GM19438 (cell line): Measurements from ENCODE around the gene EEF1AKMT2.

Experiments used
- ATAC-seq: cut with Tn5 transposase; IDR thresholded peaks from one replicate; pipeline ENCODE4 v1.9.1; 2021; ENCODE audit warnings: low read depth; ENCODE audit not compliant: unreplicated experiment

Gene EEF1AKMT2

DNA sequence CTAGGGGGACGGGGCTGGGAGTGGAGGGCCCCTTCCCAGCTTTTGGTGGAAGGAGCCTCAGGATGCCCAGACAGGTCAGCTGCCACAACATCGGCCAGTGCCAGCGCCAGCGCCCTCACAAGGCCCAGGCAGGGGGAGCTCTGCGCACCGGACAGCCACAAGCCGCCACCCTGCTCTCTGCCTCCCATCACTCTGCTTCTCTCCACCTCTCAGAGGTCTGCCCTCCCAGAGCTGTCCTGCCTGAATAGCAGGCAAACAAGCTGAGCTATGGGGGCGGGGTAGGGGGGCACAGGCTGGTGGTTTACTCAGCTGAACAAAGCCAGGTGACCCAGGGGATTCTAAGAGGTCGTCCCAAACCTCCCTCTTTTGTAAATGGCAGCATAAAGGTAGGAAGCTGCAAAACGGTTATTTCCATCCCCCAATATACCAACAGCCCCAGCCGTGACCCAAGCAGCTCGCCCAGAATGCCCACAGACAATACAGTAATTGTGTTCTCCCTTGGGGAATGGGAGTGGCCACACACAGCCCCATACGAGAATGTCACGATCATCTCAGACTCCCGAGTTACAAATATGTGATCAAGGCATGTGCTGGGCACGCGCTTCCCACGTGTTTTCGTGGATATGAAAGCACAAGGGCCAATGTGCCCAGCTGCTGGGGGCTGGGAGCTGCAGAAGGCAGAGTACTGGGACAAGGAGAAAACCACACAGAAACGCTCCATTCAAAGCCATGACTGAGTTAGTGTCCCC lies 67.2 kb downstream of the EEF1AKMT2 start:
- ATAC-seq, result no peak

DNA sequence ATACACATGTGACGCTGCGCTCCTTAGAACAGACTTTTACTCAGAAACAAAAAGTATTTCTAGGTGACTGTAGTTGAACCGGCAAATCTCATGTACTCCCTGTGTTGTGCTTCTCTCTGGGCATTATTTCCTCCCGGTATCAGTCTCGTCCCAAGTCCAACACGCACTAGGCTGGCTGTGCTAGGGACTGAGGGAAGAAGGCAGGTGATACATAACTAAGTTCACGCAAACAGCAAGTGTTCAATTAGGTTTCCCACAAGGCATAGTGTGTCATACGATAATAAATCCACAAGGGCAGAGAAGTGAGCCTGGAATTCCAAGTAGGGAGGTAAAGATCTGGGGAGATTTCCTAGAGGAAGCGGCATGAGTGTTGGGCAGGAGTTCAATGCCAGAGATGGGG lies 67.9 kb downstream of the EEF1AKMT2 start:
- no peak for ATAC-seq

DNA sequence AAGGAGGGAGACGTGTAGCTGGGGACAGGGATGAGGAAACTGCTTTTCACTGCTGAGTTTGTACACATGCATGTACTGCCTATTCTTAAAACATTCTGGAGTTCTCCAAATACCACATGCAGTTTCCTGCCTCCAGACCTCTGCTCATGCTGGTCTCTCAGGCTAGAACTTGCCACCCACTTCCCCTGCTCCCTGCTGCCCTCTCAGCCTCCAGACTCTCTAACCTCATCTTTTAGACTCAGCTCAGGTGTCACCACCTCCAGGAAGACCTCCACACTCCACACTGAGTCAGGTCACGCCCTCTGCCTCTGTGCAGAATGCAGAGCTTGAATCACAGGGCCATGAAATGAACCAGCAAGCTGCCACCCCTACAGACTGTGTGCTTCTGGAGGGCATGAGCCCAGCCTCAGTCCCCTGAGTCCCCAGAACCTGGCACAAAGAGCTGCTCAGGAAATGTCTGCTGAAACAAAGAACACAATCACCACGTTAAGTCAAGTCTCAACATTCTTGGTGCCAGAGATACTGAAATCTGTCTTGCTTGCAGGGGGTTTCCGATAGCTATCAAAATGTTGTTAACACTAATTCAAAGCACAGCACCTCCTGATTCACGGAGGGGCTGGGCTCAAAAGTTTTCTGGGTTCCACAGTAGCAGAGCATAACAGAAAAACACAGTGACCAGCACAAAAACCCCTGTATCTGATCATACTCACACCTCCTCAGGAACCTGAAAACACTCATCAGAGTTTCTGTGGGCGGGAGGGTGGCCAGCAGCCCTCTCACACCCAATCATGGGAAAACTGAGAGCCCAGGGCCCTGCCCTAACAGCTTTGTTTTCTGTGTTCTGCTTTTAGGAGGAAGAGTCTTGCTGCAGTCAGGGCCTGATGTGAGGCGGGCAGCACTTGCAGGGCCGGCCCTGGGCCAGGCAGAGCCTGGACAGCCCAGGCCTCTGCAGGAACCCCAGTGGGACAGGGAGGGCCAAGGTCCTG lies 68.6 kb downstream of the EEF1AKMT2 start:
- ATAC-seq, result peak; percentile 68

- ATAC-seq, result no peak
Measured at GRCh38 chr10:124721330-124722045, 70.2 kb downstream of the EEF1AKMT2 start.

- ATAC-seq, result peak; percentile 47
Measured at GRCh38 chr10:124719213-124719851, 72.4 kb downstream of the EEF1AKMT2 start.

GRCh38 chr10:124717911-124718741 lies 73.6 kb downstream of the EEF1AKMT2 start:
- no peak for ATAC-seq

- ATAC-seq, result no peak
Measured at GRCh38 chr10:124717041-124717757, 74.5 kb downstream of the EEF1AKMT2 start.

- ATAC-seq, result no peak
Measured at GRCh38 chr10:124716369-124716768, 75.3 kb downstream of the EEF1AKMT2 start.

- no peak for ATAC-seq
Measured at GRCh38 chr10:124715439-124715838, 76.2 kb downstream of the EEF1AKMT2 start.

- ATAC-seq, result no peak
Measured at GRCh38 chr10:124713679-124714255, 77.9 kb downstream of the EEF1AKMT2 start.

- no peak for ATAC-seq
Measured at GRCh38 chr10:124712704-124713407, 78.8 kb downstream of the EEF1AKMT2 start.

DNA sequence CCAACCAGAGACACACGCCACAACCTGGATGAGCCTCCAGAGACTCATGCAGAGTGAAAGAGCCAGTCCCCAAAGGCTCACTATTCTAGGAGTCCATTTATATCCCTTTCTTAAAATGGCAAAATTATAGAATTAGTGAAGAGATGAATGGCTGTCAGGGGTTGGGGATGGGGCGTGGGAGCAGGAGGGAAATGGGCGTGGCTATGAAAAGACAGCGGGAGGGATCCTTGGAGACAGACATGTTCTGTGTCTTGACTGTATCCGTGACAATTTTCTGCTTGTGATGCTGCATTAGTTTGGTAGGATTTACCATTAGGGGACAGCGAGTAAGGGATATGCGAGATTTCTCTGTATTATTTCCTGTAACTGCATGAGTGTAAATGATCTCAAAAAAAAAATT lies 80.5 kb downstream of the EEF1AKMT2 start:
- ATAC-seq, result no peak

DNA sequence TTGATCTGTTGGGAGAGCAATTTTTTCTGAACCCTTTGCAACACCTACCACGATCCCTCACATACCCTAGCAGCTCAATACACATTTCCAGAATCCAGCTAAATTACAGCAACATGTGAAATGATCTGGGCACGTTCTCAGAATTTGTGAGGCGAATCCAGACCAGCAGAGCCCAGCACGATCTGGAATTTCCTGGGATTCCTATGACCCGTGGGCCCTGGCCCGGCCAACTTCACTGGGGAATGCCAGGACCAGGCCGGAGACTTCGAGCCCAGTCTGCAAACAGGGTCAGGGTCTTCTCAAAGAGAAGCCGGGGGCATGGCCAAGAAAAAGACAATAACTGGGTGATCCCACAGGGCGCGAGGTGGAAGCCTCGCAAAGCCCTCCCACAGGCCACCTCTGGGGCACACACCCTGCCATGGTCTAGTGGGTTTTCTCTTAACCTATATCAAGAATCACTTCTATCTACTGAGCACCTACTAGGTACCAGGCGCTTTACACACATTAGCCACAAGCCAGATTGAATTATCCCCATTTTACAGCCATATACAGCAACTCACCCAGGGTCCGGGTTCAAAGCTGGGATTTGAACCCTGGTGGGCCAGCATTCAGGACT lies 81.3 kb downstream of the EEF1AKMT2 start:
- ATAC-seq, result no peak

- ATAC-seq, result no peak
Measured at GRCh38 chr10:124709861-124710260, 81.8 kb downstream of the EEF1AKMT2 start.

- no peak for ATAC-seq
Measured at GRCh38 chr10:124708922-124709520, 82.7 kb downstream of the EEF1AKMT2 start.

- ATAC-seq, result no peak
Measured at GRCh38 chr10:124708246-124708779, 83.4 kb downstream of the EEF1AKMT2 start.
